Measurements from ENCODE around the gene CDCA3.

DNA sequence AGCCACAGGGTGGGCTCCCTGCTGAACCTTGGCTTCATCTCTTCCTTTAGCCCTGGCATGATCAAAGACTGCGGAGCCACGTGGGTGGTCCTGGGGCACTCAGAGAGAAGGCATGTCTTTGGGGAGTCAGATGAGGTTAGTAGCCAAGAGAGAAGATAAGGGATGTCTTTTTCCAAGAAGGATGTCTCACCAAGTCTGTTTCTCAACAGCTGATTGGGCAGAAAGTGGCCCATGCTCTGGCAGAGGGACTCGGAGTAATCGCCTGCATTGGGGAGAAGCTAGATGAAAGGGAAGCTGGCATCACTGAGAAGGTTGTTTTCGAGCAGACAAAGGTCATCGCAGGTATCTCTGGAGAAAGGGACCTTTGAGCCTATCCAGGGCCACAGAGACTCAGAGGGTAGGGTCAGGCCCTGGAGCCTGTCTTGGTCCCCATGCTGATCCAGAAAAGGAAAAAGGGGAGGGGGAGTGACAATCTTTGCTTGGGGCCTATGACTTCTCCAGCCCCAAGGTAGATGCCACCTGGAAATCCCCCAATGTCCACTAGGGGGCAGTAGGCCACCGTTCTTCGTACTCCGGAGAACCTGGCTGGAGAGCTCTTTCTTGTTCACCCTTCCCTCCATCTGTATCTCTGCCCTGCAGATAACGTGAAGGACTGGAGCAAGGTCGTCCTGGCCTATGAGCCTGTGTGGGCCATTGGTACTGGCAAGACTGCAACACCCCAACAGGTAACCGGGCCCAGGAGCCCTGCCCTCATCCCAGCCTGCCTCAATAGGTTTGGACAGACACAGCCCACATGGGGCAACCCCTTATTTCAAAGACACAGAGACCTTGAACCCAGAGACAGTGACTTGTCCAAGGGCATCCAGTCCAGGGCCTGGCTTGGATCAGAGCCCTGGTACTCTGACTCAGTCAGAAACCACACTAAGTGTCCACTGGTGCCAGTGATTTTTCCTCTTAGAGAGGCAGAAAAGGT lies 18.2 kb upstream of the CDCA3 start:
- TF ChIP-seq, protein P1, sequence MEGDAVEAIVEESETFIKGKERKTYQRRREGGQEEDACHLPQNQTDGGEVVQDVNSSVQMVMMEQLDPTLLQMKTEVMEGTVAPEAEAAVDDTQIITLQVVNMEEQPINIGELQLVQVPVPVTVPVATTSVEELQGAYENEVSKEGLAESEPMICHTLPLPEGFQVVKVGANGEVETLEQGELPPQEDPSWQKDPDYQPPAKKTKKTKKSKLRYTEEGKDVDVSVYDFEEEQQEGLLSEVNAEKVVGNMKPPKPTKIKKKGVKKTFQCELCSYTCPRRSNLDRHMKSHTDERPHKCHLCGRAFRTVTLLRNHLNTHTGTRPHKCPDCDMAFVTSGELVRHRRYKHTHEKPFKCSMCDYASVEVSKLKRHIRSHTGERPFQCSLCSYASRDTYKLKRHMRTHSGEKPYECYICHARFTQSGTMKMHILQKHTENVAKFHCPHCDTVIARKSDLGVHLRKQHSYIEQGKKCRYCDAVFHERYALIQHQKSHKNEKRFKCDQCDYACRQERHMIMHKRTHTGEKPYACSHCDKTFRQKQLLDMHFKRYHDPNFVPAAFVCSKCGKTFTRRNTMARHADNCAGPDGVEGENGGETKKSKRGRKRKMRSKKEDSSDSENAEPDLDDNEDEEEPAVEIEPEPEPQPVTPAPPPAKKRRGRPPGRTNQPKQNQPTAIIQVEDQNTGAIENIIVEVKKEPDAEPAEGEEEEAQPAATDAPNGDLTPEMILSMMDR (IDR thresholded peaks at IDR 0.05; ENCODE audit: low read depth, low read length): peak; percentile 85
- no peak for TF ChIP-seq POLR2A (IDR thresholded peaks at IDR 0.05; ENCODE audit: extremely low read depth, insufficient read length)
- TF ChIP-seq, protein P2, sequence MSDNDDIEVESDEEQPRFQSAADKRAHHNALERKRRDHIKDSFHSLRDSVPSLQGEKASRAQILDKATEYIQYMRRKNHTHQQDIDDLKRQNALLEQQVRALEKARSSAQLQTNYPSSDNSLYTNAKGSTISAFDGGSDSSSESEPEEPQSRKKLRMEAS (IDR thresholded peaks at IDR 0.05; ENCODE audit: low read depth, low read length): peak; percentile 41; the same call in 1 of the 2 replicates

Measured in NB4 (cell line).